Measurements from ENCODE around the gene ERCC1. TPM values are rescaled to one million over a fixed set of nuclear protein-coding genes. Genes with fewer than 3 reads are reported as not detected.

The ERCC1 gene
- total and polyA plus RNA-seq, 2 of the 13 experiments (the other 11 are each of a cell fraction or from before 2014, with no cell fraction given) = 40.0 to 66.4 TPM

DNA sequence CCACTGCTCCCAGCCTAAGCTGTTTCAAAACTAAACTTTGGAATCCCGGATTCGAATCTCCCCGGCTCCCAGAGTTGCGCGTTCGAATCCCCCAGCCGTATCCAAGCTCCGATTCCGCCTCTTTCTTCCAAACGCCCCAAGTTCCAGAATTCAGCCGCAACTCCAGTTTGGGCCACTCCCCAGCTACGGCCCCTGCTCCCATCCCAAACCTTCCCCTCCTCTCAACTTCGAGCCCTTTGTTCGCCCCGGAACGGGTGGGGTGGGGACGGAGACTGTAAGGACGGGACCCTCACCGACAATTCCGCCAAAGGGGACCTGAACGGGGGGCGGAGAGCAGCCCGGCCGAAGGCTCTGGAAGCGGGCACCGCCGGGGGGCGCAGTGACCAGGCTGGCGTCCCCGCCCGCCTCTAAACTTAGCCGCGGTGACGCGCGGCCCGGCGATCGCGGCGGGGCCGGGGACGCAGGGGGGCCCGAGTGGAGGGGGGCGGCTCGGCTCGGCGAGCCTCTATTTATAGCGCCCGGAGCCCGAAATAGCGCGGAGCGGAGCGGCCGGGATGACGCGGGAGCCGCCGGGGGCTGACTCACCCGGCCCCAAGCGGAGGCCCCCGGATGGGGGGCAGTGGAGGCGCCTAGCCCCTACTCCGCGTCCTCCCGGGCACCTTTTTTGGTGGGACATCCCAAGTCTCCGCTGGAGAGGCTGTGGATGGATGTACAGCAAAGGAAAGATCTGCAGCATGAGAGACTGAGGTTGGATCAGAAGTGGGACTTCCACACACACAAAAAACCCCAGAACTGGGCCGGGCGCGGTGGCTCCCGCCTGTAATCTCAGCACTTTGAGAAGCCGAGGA is 4.9 kb upstream of the ERCC1 start (continued):
- TF ChIP-seq ISX (CRISPR knock-in tag; conservative IDR thresholded peaks at IDR 0.05) (no peak), ZBTB21 (CRISPR knock-in tag; IDR thresholded peaks at IDR 0.05) (no peak), KDM3A (CRISPR knock-in tag; IDR thresholded peaks at IDR 0.05; ENCODE audit: low read depth) (no peak), MYC (CRISPR knock-in tag; IDR thresholded peaks at IDR 0.05; ENCODE audit: borderline replicate concordance) (no peak), MAZ (IDR thresholded peaks at IDR 0.05; ENCODE audit: borderline replicate concordance, low read depth, low read length) (no peak), MAZ (CRISPR knock-in tag; IDR thresholded peaks at IDR 0.05; ENCODE audit: low read depth) (0 out of 2 replicates have a peak, but pooled peaks have one; percentile 28), ZNF382 (CRISPR knock-in tag; IDR thresholded peaks at IDR 0.05; ENCODE audit: borderline replicate concordance) (no peak), PTBP1 (IDR thresholded peaks at IDR 0.05; ENCODE audit: low read depth, low read length, poor library complexity, severe bottlenecking) (peak; percentile 12)
- TF ChIP-seq, protein P1, sequence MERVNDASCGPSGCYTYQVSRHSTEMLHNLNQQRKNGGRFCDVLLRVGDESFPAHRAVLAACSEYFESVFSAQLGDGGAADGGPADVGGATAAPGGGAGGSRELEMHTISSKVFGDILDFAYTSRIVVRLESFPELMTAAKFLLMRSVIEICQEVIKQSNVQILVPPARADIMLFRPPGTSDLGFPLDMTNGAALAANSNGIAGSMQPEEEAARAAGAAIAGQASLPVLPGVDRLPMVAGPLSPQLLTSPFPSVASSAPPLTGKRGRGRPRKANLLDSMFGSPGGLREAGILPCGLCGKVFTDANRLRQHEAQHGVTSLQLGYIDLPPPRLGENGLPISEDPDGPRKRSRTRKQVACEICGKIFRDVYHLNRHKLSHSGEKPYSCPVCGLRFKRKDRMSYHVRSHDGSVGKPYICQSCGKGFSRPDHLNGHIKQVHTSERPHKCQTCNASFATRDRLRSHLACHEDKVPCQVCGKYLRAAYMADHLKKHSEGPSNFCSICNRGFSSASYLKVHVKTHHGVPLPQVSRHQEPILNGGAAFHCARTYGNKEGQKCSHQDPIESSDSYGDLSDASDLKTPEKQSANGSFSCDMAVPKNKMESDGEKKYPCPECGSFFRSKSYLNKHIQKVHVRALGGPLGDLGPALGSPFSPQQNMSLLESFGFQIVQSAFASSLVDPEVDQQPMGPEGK (CRISPR knock-in tag; IDR thresholded peaks at IDR 0.05) = peak; percentile 19; the same call in 1 of the 2 replicates
- TF ChIP-seq, protein P2, sequence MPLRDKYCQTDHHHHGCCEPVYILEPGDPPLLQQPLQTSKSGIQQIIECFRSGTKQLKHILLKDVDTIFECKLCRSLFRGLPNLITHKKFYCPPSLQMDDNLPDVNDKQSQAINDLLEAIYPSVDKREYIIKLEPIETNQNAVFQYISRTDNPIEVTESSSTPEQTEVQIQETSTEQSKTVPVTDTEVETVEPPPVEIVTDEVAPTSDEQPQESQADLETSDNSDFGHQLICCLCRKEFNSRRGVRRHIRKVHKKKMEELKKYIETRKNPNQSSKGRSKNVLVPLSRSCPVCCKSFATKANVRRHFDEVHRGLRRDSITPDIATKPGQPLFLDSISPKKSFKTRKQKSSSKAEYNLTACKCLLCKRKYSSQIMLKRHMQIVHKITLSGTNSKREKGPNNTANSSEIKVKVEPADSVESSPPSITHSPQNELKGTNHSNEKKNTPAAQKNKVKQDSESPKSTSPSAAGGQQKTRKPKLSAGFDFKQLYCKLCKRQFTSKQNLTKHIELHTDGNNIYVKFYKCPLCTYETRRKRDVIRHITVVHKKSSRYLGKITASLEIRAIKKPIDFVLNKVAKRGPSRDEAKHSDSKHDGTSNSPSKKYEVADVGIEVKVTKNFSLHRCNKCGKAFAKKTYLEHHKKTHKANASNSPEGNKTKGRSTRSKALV (CRISPR knock-in tag; IDR thresholded peaks at IDR 0.05) = no peak
- TF ChIP-seq, protein P3, sequence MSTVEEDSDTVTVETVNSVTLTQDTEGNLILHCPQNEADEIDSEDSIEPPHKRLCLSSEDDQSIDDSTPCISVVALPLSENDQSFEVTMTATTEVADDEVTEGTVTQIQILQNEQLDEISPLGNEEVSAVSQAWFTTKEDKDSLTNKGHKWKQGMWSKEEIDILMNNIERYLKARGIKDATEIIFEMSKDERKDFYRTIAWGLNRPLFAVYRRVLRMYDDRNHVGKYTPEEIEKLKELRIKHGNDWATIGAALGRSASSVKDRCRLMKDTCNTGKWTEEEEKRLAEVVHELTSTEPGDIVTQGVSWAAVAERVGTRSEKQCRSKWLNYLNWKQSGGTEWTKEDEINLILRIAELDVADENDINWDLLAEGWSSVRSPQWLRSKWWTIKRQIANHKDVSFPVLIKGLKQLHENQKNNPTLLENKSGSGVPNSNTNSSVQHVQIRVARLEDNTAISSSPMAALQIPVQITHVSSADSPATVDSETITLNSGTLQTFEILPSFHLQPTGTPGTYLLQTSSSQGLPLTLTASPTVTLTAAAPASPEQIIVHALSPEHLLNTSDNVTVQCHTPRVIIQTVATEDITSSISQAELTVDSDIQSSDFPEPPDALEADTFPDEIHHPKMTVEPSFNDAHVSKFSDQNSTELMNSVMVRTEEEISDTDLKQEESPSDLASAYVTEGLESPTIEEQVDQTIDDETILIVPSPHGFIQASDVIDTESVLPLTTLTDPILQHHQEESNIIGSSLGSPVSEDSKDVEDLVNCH (CRISPR knock-in tag; IDR thresholded peaks at IDR 0.05) = no peak
- TF ChIP-seq, protein P4, sequence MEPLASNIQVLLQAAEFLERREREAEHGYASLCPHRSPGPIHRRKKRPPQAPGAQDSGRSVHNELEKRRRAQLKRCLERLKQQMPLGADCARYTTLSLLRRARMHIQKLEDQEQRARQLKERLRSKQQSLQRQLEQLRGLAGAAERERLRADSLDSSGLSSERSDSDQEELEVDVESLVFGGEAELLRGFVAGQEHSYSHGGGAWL (CRISPR knock-in tag; IDR thresholded peaks at IDR 0.05) = peak; percentile 38; the same call in 1 of the 2 replicates
- TF ChIP-seq, protein P5, sequence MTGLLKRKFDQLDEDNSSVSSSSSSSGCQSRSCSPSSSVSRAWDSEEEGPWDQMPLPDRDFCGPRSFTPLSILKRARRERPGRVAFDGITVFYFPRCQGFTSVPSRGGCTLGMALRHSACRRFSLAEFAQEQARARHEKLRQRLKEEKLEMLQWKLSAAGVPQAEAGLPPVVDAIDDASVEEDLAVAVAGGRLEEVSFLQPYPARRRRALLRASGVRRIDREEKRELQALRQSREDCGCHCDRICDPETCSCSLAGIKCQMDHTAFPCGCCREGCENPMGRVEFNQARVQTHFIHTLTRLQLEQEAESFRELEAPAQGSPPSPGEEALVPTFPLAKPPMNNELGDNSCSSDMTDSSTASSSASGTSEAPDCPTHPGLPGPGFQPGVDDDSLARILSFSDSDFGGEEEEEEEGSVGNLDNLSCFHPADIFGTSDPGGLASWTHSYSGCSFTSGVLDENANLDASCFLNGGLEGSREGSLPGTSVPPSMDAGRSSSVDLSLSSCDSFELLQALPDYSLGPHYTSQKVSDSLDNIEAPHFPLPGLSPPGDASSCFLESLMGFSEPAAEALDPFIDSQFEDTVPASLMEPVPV (CRISPR knock-in tag; IDR thresholded peaks at IDR 0.05) = 0 out of 2 replicates have a peak, but pooled peaks have one; percentile 38
- TF ChIP-seq, protein P6, sequence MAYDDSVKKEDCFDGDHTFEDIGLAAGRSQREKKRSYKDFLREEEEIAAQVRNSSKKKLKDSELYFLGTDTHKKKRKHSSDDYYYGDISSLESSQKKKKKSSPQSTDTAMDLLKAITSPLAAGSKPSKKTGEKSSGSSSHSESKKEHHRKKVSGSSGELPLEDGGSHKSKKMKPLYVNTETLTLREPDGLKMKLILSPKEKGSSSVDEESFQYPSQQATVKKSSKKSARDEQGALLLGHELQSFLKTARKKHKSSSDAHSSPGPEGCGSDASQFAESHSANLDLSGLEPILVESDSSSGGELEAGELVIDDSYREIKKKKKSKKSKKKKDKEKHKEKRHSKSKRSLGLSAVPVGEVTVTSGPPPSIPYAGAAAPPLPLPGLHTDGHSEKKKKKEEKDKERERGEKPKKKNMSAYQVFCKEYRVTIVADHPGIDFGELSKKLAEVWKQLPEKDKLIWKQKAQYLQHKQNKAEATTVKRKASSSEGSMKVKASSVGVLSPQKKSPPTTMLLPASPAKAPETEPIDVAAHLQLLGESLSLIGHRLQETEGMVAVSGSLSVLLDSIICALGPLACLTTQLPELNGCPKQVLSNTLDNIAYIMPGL (CRISPR knock-in tag; IDR thresholded peaks at IDR 0.05; ENCODE audit: borderline replicate concordance in 1 of 2, low read depth in 1 of 2) = peak; percentile 37 to 83; a peak in 2 of 4 replicates
- TF ChIP-seq, protein P7, sequence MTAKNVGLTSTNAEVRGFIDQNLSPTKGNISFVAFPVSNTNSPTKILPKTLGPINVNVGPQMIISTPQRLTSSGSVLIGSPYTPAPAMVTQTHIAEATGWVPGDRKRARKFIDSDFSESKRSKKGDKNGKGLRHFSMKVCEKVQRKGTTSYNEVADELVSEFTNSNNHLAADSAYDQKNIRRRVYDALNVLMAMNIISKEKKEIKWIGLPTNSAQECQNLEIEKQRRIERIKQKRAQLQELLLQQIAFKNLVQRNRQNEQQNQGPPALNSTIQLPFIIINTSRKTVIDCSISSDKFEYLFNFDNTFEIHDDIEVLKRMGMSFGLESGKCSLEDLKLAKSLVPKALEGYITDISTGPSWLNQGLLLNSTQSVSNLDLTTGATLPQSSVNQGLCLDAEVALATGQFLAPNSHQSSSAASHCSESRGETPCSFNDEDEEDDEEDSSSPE (CRISPR knock-in tag; IDR thresholded peaks at IDR 0.05) = 0 out of 2 replicates have a peak, but pooled peaks have one; percentile 29
